GM12873 (cell line): Measurements from ENCODE around the gene IL18RAP.

Experiments
- CTCF ChIP-seq: IDR thresholded peaks from 2 replicates; pipeline ENCODE4 v1.5.1; 2012; ENCODE audit warnings: low read depth, mild to moderate bottlenecking, moderate library complexity, low read length, control low read depth; ENCODE audit not compliant: insufficient read depth; ENCODE audit errors: missing control alignments

IL18RAP gene

GRCh38 chr2:102461188-102461587 is 38.2 kb downstream of the IL18RAP start:
- TF ChIP-seq CTCF: no peak

GRCh38 chr2:102463160-102463559 is 40.2 kb downstream of the IL18RAP start:
- no peak for TF ChIP-seq CTCF

- no peak for TF ChIP-seq CTCF
Measured at GRCh38 chr2:102470168-102470567, 47.2 kb downstream of the IL18RAP start.

GRCh38 chr2:102473020-102473419 is 50.1 kb downstream of the IL18RAP start, which contains the start of gene SLC9A4:
TSS of gene SLC9A4 (plus strand) at chr2:102473226. CDS start at chr2:102473760, 534 bp downstream.
- peak; percentile 87 for TF ChIP-seq CTCF

- TF ChIP-seq CTCF: no peak
Measured at GRCh38 chr2:102473631-102474030, 50.7 kb downstream of the IL18RAP start.

- TF ChIP-seq CTCF: no peak
Measured at GRCh38 chr2:102474785-102475184, 51.8 kb downstream of the IL18RAP start.

GRCh38 chr2:102478686-102479470 is 55.9 kb downstream of the IL18RAP start:
- TF ChIP-seq CTCF: no peak
